Vagina (tissue), 2 donors: Measurements from ENCODE around the gene TM9SF3. TPM values are rescaled to one million over a fixed set of nuclear protein-coding genes. Genes with fewer than 3 reads are reported as not detected.

Source experiments
- DNase-seq, 2 donors: peaks; one replicate each; pipeline ENCODE4 v3.0.0-alpha.2; 2017; ENCODE audit errors: extremely low spot score in 2 of 2
- H3K27ac ChIP-seq: fragments of 200-600 bp; sonication (generic); one replicate; pipeline ENCODE4 v1.5.1; 2019
- H3K27me3 ChIP-seq: fragments of 200-600 bp; sonication (generic); one replicate; pipeline ENCODE4 v1.5.1; 2019
- H3K36me3 ChIP-seq, 2 donors: fragments of 200-600 bp; sonication (generic); one replicate each; pipeline ENCODE4 v1.5.1; 2017 to 2019
- H3K4me1 ChIP-seq: fragments of 200-600 bp; sonication (generic); one replicate; pipeline ENCODE4 v1.5.1; 2019
- H3K4me3 ChIP-seq, 2 donors: fragments of 200-600 bp; sonication (generic); 1 replicate in 1 of 2; 2 replicates in 1 of 2; pipeline ENCODE4 v1.5.1; 2016 to 2019
- H3K9me3 ChIP-seq: fragments of 200-600 bp; sonication (generic); one replicate; pipeline ENCODE4 v1.5.1; 2019
- POLR2A ChIP-seq, 2 donors: fragments of 450-650 bp; IDR thresholded peaks; one replicate each; pipeline ENCODE4 v1.6.1; 2017; ENCODE audit warnings: antibody characterized with exemption in 2 of 2, mild to moderate bottlenecking in 2 of 2, moderate library complexity in 2 of 2
- POLR2AphosphoS5 ChIP-seq, 2 donors: sonication (generic); formaldehyde crosslinking; IDR thresholded peaks; one replicate each; pipeline ENCODE4 v1.9.0; 2017; ENCODE audit warnings: antibody characterized with exemption in 2 of 2, mild to moderate bottlenecking in 2 of 2, low read depth in 1 of 2; ENCODE audit not compliant: insufficient read depth in 1 of 2
- intact Hi-C: fragments of 100-400 bp; cut with DNase I; formaldehyde crosslinking; loops from one replicate; pipeline ENCODE4 v1.15.1; 2023
- total RNA-seq: library from RNA; depleted of rRNA; stranded (reverse); fragments of >200 nt; gene quantifications from one replicate; pipeline ENCODE4 v1.2.3, GENCODE V29; 2016
- TF ChIP-seq, protein P1 (sequence below), 3 experiments: fragments of 450-650 bp in 2 of 3; fragments of 200-600 bp in 1 of 3; sonication (generic) in 1 of 3; IDR thresholded peaks; one replicate each; pipeline ENCODE4 v1.5.1; 2017 to 2019; ENCODE audit warnings: antibody characterized with exemption in 3 of 3, mild to moderate bottlenecking in 2 of 3, moderate library complexity in 2 of 3

TM9SF3 gene
- total RNA-seq, 1 donor from 2014 or later, result 58.4 TPM

DNA sequence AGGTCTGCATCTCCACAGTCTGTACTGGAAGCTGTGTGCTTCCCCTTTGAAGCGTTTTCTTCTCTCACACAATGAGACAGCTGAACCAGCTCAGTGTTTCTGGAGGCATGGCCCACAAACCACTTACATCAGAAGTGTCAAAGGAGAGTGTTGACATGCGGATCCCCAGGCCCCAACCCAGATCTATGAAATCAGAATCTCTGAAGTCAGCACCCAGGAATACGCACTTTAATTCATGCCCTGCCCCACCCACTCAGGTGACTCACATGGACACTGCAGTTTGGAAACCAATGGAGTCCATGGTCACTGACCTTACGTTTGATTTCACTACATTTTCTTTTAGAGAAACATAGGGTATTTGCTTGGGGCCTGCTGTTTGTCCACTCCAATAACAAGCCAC lies 92.1 kb downstream of the TM9SF3 start:
- intact Hi-C loops, result no loop called here
- Histone ChIP-seq H3K4me1 (no peaks in the 10 kb centered on the region), H3K27me3 (no peaks in the 10 kb centered on the region), H3K9me3 (no peaks in the 10 kb centered on the region), H3K4me3 (no peak overlapping the region), H3K36me3 (no peaks in the 10 kb centered on the region), H3K27ac (no peak overlapping the region)
- TF ChIP-seq POLR2A (IDR thresholded peaks at IDR 0.05) (no peak), POLR2AphosphoS5 (IDR thresholded peaks at IDR 0.05; ENCODE audit: insufficient read depth in 1 of 2, low read depth in 1 of 2) (no peak)
- TF ChIP-seq, protein P1, sequence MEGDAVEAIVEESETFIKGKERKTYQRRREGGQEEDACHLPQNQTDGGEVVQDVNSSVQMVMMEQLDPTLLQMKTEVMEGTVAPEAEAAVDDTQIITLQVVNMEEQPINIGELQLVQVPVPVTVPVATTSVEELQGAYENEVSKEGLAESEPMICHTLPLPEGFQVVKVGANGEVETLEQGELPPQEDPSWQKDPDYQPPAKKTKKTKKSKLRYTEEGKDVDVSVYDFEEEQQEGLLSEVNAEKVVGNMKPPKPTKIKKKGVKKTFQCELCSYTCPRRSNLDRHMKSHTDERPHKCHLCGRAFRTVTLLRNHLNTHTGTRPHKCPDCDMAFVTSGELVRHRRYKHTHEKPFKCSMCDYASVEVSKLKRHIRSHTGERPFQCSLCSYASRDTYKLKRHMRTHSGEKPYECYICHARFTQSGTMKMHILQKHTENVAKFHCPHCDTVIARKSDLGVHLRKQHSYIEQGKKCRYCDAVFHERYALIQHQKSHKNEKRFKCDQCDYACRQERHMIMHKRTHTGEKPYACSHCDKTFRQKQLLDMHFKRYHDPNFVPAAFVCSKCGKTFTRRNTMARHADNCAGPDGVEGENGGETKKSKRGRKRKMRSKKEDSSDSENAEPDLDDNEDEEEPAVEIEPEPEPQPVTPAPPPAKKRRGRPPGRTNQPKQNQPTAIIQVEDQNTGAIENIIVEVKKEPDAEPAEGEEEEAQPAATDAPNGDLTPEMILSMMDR (IDR thresholded peaks at IDR 0.05), result no peak
- peak; percentile 28 to 47 for DNase-seq

DNA sequence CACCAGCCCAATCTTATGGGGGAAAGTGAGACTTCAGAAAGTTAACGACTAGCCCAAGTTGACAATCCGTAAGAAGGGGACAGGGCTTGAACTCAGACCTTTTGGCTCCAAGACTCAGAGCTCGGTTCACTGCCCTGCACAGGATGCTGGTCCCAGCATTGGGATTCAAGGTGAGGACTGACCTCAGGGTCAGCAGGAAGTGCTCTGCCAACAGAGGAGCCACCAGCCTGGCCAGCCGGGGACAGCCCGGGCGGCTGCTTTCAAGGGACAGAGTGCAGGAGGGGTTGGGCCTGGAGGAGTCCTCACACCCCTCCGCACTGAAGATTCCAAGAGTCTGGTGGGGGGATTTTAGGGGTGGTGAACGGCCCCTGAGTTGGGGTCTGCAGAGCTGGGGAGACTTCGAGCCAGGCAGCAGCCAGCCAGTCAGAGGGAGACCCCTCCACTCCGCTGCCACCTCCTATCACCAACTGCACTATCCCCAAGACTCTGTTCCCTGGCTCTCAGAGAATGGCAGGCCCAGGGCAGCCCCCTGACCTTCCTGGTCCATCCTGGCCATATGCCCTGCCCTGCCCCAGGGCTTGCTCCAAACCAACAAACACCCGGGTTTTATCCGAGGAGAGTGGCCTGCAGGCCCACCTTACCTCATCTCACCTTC lies 92.8 kb downstream of the TM9SF3 start:
- H3K27me3 ChIP-seq, result no peaks in the 10 kb centered on the region
- H3K9me3 ChIP-seq, result no peaks in the 10 kb centered on the region
- intact Hi-C loops, result no loop called here
- no peak overlapping the region for H3K27ac ChIP-seq
- no peaks in the 10 kb centered on the region for H3K4me1 ChIP-seq
- TF ChIP-seq POLR2AphosphoS5 (IDR thresholded peaks at IDR 0.05; ENCODE audit: insufficient read depth in 1 of 2, low read depth in 1 of 2) (no peak), POLR2A (IDR thresholded peaks at IDR 0.05) (no peak)
- TF ChIP-seq, protein P1 (IDR thresholded peaks at IDR 0.05), result no peak
- peak in 1 of 2 donors; percentile 54 for DNase-seq
- H3K4me3 ChIP-seq, result no peak overlapping the region
- H3K36me3 ChIP-seq, result no peaks in the 10 kb centered on the region

DNA sequence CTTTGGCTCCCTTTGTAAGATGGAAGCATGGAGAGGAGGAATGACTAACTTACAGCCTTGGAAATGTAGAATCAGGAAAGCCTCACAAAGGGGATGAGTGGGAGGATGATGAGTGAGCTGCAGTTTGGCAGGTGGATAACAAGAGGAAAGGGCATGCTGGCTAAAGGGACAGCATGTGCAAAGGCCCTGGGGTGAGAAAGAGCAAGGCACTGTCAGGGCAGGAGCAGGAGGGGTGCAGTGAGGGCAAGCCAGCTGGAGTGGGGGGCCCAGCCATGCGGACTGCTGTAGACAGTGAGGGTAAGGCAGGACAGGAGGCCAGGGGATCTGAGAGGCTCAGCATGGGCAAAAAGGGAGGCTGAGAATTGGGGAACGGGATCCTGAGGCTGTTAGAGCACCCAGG lies 93.6 kb downstream of the TM9SF3 start:
- Histone ChIP-seq H3K27me3 (no peaks in the 10 kb centered on the region), H3K4me1 (no peaks in the 10 kb centered on the region), H3K9me3 (no peaks in the 10 kb centered on the region), H3K36me3 (no peaks in the 10 kb centered on the region), H3K4me3 (no peak overlapping the region), H3K27ac (no peak overlapping the region)
- no peak for DNase-seq
- intact Hi-C loops, result no loop called here
- TF ChIP-seq, protein P1 (IDR thresholded peaks at IDR 0.05), result no peak
- TF ChIP-seq POLR2A (IDR thresholded peaks at IDR 0.05), result no peak
- TF ChIP-seq POLR2AphosphoS5 (IDR thresholded peaks at IDR 0.05; ENCODE audit: insufficient read depth in 1 of 2, low read depth in 1 of 2), result no peak

DNA sequence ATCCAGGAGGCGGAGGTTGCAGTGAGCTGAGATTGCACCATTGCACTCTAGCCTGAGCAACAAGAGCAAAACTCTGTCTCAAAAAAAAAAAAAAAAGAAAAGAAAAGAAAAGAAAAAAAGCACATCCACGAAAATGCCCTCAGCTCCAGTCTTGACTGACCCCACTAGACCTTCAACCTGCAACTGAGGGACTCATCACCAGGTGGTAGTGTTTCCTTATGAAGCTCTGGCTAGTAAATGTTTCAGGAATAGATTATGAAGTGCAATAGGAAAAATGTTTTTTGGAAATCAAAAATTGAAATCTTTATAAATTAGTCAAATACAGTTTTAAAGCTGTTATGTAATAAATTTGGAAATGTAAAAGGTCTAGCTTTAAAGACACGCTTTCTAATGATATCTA lies 95.5 kb downstream of the TM9SF3 start:
- TF ChIP-seq POLR2AphosphoS5 (IDR thresholded peaks at IDR 0.05; ENCODE audit: insufficient read depth in 1 of 2, low read depth in 1 of 2) (no peak), POLR2A (IDR thresholded peaks at IDR 0.05) (no peak)
- TF ChIP-seq, protein P1 (IDR thresholded peaks at IDR 0.05), result no peak
- Histone ChIP-seq H3K4me3 (no peak overlapping the region), H3K9me3 (no peaks in the 10 kb centered on the region), H3K27me3 (no peaks in the 10 kb centered on the region), H3K4me1 (no peaks in the 10 kb centered on the region), H3K27ac (no peak overlapping the region), H3K36me3 (no peaks in the 10 kb centered on the region)
- intact Hi-C loops, result no loop called here
- no peak for DNase-seq

DNA sequence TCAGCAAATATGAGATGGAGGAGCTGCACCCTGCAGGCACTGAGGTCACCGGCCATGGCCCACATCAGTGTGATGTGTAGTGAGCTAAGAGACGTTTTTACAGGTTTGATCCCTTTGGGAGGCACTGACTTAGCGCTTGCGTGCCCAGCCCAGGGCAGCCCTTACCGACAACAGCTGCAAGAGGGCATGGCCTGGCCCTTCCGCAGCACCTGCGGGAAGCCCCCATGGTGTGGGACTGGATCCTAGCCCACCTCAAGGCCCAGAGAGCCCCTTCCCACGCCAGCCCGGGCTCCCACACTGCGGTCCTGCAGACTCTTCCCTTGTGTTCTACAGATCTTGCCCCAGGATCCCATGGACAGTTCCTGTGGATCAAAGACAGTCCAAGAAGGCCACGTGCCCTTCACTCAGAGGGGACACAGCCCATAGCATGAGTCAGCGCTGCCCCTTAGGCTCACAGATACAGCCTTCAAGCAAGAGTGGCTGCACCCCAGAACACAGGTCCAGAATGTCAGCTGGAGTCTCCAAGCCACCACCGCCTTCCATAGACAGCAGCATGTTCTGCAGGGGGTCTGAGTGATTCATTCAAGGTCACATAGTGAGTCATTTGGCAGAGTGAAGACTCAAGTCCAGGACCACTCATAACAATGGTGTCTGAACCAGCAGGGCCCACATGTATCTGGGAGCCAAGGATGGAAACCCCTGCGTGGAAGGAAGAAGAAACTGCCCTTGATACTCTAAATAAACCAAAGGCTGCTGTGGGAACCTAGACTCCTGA lies 98.5 kb downstream of the TM9SF3 start:
- H3K36me3 ChIP-seq, result no peaks in the 10 kb centered on the region
- no peaks in the 10 kb centered on the region for H3K4me1 ChIP-seq
- no peak for TF ChIP-seq POLR2A (IDR thresholded peaks at IDR 0.05)
- TF ChIP-seq, protein P1 (IDR thresholded peaks at IDR 0.05), result no peak
- TF ChIP-seq POLR2AphosphoS5 (IDR thresholded peaks at IDR 0.05; ENCODE audit: insufficient read depth in 1 of 2, low read depth in 1 of 2), result no peak
- no peak for DNase-seq
- H3K27ac ChIP-seq, result no peak overlapping the region
- H3K27me3 ChIP-seq, result no peaks in the 10 kb centered on the region
- H3K4me3 ChIP-seq, result no peak overlapping the region
- intact Hi-C loops, result no loop called here
- no peaks in the 10 kb centered on the region for H3K9me3 ChIP-seq
